Stimulated activated CD4-positive, alpha-beta T cell treated with anti-CD3 and anti-CD28 coated beads, Interleukin-4, amount 100 ng/mL, for 24 hours (primary cell): ENCODE results near the gene AQP4.

Experiments used
- DNase-seq: peaks from one replicate; pipeline ENCODE4 v3.0.0-alpha.2; 2020

The AQP4 gene, protein sequence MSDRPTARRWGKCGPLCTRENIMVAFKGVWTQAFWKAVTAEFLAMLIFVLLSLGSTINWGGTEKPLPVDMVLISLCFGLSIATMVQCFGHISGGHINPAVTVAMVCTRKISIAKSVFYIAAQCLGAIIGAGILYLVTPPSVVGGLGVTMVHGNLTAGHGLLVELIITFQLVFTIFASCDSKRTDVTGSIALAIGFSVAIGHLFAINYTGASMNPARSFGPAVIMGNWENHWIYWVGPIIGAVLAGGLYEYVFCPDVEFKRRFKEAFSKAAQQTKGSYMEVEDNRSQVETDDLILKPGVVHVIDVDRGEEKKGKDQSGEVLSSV

DNA sequence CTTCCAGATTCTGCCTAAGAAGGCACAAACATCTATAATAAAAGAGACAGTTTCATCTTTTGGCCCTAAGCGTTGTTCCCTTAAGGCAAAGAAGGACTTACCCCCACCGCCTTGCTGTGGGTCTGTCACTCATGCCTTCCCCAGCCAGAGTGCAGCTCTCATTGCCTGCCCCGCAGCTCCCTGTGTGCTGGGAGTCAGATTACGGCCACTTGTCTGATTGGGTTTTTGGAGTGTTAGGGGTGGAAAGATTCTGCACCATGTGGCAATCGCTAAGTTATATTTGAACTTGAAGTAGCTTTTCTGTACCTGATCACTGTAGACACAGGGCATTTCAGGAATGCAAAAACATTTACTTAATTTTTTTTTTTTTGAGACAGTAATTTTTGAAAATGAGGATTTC, at the start of gene AQP4:
TSS of gene AQP4 (minus strand) at position 151 of the 400 bp plus-strand sequence. CDS start at position 133, 18 bp downstream.
- DNase-seq: no peak

DNA sequence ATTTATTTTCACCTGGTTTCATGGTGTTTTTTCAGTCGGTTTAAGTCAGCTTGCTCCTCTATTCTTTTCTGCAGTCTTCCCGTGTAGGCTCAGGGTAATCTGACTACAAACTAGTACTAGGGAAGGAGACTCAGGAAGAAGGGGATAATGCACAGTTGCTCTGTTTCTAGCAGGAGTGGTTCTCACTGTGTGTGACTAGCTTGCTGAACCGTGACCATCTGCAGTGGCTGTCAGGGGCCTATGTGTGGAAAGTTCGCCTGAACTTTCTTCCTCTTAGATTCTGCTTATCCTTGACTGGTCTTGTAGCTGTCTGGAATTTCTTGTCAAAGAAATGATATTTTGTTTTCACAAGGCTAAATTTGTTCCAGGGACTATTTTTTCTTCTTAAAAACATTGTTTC, 46.3 kb upstream of the AQP4 start:
- no peak for DNase-seq

DNA sequence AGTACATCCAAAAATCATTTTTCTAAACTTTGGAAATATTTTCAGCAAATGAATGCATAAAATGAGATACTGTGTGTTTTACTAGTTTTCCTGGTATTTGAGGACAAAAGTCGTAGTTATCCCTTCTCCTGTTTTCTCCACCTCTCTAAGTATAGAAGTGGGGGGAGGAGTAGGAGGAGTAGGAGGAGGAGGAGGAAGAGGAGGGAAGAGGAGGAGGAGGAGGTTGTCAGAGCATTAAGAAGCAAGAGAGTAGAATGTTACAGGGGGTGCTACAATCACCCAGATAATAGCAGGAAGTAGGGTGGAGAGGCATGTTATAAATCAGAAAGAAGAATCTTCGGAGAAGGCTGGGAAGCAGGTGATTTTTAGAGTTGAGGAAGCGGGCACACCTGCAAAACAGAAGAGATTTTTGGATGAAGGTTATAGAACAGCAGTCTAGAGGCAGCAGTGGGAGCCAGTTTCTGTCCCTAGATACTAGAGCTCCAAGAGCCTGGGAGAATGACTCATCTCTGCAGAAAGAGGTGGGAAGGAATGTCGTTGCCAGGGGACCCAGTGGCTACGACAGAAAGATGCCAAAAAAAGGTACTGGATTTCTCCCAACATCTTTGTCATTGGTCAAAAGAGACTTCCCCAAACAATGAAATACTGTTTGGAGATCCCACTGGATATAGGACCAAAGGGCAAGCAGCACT, 44.2 kb upstream of the AQP4 start:
- DNase-seq: no peak

DNA sequence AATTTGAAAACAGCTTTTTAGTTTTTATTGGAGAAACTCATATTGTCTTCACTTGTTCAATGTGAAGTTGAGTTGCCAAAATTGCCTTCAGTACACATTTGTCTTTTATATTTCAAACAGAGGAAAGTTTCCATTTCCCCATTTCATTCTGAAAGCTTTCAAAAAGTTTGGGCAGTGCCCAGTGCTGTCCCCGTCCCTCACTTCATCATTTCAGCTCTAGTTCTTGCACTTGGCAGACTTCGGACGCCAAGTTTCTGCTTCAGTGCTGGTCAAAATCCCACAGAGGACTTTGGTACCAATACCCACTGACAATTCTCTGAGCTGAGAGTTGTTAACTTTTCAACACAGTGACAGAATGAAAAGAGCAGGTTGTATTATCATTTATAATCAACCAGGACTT, 43.4 kb upstream of the AQP4 start:
- no peak for DNase-seq

DNA sequence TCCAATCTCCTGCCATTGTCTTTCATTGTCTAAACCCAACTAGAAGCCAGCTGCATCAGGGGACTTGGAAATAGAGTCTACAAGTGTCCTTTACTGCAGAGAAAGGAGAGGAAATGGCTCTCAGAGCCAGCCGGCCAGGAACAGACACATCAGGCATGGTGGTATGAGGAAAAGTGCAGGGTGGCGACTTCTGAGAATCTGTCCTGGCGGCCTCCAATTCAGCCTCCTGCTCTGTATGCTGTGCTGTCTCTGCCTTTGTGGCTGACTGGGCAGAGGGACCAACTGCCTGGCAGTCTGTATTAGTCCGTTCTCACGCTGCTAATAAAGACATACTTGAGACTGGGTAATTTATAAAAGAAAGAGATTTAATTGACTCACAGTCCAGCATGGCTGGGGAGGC, 36.8 kb upstream of the AQP4 start:
- no peak for DNase-seq

DNA sequence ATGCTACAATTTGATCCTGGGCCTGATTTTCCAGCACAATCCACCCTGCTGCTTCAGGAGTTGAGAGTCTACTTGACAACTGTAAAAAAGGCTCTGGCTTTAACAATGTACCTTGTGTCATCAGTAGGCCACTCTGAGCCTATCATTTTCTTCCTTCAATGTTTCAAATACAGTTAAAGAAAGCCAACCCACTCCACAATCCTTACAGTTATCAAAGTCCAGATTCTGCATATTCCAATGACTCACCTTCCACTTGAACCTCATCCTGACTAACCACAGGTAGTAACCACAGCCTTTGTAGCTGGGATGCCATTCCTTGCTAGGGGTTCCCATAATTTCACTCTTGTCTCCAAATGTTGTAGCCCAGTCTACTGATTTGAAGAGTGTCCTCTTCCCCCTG, 35.5 kb upstream of the AQP4 start:
- no peak for DNase-seq

DNA sequence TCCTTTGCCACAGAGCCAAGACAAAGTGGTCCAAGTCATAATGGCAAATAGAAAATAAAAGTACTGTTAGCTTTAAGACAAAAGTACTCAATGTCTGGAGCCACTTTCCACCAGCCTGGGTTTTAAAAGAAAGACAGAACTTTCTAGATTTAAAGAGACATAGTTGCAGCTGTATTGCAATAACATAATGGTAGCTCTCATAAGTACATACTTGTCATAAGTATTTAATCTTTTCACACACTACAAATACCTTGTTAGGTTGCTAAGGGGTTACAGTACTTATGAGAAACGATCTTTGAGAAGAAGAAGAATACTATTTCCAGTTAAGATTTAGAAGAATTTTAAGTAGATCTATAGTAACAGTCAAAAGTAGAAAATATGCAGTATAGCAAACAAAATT, 28.9 kb upstream of the AQP4 start:
- no peak for DNase-seq

DNA sequence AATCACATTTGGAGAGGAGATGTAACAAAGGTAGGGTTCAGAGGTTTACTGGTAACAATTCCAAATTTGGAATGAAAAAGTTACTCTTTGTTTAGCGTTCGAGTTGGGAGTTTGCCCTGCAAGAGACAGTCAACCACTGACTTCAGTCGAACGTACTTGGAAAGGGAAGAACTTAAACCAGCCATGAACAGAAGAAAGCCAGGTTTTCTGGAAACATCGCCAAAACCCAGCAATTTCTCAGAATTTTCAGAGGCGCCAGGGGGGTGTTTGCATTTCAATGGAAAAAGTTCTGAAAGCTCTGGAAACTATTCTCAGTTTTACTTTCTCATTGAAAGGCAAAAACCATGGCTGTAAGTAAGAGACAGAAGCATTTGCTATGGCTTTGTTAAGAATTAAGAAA, 28.5 kb upstream of the AQP4 start:
- no peak for DNase-seq

DNA sequence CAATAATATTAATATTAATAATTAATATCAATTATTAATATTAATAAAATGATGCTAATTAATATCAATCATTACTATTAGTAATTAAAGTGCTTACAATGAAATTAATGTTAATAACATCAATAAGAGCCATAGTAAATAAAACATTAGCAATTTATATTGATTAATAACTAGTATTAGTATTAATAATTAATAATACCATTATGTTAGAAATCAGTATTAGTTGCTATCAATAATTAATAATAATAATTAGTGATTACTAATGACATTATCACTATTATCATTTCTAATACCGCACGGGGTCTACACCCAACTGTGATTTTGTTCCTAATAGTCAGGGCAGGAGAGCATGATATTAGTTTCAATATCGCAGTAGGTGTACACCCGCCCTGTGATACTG, 22.8 kb upstream of the AQP4 start:
- DNase-seq: no peak

DNA sequence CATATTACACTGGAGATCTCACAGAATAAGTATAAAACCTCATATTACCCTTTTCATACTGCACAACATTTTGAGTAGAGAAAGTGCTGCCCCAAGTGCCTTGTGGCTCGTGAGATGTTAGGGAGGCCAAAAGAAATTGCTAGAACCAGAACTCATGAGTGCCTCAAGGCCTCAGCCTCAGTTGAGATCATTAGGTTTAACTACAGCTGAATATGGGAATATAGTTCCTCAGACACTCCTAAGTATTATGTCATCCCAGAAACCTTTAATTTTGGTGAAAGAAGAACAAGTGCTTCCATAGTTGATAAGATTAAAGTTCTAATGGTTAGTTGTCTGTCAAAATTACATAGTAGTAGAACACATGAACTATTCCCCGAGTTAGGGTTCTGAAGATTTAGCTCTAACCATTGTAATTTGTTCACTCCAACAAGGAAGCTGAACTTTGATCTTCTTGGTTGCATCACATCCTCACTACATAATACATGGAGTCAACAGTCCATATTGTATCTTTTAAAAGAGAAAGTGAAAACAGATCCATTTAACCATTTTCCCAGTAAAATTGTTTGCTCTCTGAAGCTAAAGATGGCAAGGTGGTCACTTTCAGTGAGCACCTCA, 9.6 kb upstream of the AQP4 start:
- DNase-seq: no peak

DNA sequence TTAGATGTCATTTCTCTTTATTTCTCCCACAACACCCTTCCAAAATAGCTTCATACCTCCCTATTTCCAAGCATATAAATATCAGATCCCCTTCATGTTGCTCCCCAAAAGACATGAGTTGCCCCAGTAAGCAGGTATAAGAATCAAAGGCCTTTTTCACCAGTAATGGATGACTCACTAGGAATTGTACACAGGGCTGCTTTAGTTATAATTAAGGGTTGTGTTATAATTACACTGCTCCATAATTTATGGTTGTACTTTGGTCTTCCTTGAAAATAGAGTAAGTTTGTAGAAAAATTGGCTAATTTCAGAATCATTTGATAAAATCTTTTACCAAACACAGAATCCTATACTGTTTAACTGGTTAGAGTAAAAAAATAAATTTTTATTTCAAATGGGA, 8.8 kb upstream of the AQP4 start:
- DNase-seq: no peak

DNA sequence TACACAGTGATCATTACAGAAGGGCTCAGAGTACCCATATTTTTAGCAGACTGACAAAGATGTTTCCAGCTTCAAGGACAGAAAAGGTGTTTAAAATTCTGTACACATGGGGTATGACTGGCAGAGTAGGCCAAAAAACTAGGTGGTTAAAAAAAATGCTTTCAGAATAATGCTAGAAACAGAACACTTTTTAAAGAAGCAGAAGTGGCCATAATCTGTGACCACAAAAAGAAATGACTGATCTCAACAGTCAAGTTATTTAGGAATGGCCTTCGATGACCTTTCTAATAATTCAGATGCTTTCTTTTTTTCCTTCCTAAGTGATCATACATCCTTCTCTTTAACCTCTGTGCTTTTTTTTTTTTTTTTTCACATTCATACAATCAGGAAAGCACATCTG, 4.1 kb upstream of the AQP4 start:
- no peak for DNase-seq

DNA sequence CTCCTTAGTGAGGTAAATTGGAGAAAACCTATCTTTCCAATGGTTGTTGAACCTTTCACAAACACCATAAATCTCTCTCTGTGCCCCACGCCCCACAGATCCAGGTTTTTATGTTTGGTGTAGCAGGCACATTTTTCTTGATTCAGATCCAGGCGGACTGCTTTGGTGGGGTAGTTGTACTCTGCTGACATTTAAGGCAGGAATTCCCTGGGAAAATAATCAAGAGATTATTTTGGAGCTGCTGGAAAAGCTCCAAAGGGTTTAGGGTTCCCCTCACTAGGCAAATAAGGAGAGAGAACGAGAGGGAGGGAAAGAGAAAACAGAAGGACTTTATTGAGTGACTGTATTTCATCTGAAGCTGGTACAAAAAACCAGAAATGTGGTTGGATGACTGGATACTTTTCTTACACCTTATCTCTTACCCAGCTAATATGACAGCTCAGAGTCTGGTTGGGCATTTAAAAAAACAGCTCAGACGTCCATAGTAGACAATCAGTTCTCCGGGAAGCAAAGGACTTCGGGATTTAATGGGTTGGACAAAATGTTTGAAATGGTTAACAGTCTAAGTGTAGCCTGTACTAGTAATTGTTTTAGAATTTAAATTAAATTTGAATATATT, 3.6 kb upstream of the AQP4 start:
- DNase-seq: no peak

DNA sequence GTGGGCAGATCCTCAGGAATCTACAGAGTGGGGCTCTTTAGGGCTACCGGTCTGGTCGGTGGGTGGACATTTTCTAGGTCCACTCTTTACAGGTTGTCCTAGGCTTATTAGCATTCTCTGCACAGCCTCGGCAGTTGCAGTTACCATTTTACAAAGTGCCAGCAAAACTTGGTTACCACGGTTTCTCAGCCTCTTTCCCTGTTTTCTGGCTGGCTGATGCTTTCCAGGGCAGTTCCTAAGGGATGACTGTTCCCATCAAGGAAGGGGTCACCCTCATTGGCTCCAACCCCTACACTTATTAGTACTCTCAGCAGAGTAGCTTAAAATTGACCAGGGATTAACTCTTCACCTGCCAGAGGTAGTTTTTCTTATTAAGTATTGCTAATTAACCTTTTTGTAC, 2.0 kb upstream of the AQP4 start:
- no peak for DNase-seq

DNA sequence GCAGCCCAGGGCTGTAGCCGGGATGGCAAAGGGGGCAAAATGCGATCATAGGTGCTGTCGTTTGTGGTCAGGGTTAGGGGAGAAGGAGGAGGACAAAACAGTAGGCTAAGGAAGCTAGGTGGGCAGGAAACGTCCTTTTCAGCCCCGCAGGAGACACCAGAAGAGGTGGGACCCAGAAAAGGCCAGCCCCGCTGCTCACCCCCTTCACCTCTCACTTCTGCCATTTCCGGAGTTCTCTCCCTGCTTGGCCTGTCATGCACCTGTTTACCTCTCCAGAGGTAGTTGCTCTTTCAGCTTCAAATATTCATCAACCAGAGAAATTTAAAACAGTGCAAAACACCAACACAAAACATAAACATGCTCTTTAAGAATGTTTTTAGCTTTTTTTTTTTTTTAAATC, 849 bp downstream of the AQP4 start:
- DNase-seq: no peak

DNA sequence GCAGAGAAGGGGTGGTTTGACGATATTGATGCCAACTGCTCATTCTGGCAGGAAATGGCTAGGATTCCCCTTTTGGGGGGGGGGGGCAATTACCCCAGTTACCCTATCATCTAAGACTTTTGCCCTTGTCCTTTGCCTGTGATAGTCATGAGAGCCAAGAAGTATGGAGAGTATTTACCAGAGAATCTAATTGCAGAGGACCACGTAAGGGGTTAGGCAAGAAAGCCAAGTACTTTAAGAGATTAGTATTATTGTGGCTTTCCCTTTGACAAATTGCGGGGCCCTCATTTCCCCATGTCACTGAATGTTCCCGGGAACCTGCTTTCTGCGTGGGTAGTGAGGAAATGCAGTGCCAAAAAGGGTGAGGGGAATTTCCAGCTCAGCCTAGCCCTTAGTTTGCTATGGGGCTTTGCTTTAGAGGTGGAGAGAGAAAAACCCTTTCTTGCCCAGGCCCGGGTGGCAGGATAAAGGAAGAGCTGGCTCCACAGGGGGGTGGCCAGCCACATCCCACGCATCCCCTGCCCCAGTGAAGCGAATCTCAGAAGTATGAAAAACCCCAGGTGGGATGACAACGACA, 1.5 kb downstream of the AQP4 start:
- DNase-seq: no peak

DNA sequence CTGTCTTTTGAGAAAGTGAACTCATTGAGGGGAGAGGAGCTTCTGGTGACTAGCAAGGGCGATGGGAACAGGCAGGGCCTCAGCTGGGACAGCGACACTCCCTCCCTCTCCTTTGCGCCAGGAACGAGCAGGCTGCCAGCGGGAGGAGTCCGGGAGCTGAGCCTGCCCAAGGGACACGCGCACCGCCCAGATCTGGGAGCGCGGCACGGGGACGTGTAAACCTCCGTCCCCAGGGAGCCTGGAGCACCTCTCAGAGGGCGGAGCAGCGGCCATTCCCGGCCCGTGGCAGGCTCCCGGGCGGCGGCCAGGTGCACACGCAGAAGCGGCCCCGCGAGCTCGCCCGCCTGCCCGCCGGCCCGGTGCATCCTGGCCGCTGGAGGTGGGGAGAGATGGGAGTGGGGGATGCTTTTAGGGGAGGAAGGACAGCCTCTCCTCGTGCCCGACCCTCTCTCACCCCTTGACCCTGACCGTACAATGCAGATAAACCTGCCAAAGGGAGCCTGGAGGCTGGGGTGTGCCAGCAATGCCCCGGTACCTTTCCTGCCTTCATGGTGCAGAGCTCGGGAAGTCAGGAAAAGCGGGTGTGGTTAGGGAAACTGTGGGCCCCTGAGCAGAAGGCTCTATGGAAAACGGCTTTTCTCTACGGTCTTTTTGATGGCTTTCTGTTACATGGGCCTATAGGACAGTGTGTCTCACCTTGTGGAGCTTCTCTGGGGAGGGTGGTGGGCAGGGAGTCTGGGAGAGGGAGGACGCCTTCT, 2.2 kb downstream of the AQP4 start:
- DNase-seq: no peak

DNA sequence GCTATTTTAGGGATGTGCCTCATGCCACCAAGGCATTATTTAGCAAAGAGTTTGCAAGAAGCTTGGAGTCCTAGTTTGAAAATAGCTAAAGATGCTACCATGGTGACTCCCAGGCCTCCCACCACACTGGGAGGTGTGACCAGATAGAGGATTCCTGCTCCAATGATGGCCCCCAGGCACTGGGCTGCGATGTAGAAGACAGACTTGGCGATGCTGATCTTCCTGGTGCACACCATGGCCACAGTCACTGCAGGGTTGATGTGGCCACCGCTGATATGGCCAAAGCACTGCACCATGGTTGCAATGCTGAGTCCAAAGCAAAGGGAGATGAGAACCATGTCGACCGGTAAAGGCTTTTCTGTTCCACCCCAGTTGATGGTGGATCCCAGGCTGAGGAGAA, 3.4 kb downstream of the AQP4 start:
- DNase-seq: no peak

DNA sequence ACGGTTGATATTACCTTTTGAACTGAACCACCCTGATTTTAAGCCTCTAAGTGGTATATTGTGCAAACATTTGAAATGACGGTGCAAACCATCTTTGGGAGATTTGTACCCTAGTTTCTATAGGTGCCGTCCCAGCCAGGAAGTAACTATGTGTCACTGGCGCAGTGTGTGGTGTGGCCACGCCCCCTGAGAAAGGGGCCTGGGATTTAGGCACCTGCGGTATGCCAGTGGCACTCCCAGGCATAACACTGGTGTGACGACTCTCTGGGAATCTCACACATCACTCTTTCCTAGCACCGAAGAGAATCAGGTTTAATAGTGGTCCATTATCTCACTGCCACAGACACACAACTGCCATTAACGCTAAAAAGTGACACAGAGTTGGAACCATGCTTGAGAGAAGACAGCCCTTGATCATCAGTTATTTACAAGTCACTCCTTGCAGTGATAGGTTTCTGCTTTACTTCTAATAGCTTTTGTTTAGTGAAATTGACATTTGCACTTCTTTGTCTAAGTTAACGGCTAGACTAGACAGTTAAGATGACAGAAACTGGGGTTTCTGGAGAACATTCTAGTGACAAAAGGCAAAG, 11.1 kb downstream of the AQP4 start:
- no peak for DNase-seq

DNA sequence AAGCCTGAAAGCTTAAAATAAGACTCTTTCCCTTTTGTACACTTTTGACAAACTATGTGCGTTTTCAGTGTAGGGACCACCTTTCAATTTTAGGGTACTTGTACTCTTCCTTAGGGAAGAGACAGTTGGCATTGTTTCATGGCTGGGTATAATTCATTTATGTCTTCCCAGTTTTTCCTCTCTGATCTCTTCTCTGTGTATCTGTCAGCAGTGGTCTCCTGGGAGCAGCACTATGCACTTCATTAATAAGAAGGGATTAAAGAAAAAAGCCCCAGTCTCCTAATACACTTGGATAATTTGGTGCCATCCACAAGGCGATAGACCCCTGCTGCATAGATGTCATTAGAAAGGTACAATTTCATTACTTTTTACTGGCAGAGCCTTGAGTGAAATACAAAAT, 12.1 kb downstream of the AQP4 start:
- no peak for DNase-seq

DNA sequence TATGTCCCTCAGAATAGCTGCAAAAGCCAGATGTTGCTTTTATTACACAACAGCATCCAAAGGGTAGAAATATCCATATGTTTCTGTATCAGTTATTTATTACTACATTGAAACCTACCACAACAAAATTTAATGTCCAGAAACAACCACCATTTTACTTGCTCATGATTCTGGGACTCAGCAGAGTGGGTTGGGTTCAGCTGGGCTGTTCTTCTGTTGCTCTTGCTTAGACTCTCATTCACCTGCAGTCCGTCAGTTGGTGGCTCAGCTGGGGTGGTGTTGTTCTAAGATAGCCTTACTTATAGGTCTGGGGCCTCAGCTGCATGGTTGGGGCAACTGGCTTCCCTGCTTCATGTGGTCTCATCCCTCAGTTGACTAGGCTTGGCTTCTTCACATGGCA, 21.7 kb downstream of the AQP4 start:
- no peak for DNase-seq

DNA sequence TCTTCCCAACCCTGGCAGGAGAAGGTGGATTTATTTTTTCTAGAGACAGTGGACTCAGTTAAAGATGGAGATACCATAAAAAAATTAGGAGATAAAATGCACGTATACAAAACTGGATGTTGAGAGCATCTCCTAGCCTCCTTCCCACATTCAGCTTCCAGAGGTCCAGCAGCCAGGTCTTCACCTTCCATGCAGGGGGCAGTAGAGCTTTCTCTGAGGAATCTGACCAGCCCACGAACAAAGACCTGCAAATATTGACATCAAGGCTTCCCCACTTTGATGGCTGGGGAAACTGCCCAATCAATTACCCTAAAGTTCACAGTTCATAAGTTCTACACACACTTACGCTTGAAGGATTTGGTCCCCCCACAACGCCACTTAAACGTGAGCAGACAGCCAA, 24.5 kb downstream of the AQP4 start:
- no peak for DNase-seq
